ENCODE measurements around the gene RPTOR.

DNA sequence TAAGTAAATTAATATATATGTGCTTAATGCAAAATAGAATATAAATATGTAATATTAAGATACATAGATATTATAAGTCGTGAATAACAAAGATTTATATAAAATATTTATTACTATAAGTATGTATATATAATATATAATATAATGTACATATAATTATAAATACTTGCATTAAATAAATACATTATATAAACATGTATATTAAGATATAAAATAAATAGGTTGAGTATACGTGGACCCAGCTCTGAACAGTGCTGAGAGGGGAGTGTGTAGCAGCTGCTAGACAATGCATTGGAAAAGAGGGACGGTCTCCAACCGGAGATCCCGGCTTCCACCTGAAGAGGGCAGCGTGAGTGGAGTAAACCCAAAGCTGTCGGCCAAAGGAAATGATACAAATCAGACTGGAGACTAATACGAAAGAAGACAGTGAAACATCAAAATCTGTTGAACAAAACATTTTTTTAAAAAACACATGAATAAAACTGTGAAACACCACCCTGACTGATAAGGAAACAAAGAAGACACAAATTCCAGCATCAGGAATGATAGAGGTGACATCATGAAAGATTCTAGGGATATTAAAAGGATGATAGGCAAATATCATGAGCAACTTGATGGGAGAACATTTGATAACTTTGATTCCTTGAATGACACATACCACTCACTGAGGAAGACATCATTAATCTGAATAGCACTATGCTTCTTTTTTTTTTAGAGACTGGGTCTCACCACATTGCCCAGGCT is 321.6 kb downstream of the RPTOR start:
- TF ChIP-seq, protein P1, sequence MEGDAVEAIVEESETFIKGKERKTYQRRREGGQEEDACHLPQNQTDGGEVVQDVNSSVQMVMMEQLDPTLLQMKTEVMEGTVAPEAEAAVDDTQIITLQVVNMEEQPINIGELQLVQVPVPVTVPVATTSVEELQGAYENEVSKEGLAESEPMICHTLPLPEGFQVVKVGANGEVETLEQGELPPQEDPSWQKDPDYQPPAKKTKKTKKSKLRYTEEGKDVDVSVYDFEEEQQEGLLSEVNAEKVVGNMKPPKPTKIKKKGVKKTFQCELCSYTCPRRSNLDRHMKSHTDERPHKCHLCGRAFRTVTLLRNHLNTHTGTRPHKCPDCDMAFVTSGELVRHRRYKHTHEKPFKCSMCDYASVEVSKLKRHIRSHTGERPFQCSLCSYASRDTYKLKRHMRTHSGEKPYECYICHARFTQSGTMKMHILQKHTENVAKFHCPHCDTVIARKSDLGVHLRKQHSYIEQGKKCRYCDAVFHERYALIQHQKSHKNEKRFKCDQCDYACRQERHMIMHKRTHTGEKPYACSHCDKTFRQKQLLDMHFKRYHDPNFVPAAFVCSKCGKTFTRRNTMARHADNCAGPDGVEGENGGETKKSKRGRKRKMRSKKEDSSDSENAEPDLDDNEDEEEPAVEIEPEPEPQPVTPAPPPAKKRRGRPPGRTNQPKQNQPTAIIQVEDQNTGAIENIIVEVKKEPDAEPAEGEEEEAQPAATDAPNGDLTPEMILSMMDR (IDR thresholded peaks at IDR 0.05), result peak; percentile 73 to 85 (median 81)
- TF ChIP-seq EP300 (IDR thresholded peaks at IDR 0.05) (no peak), POLR2A (IDR thresholded peaks at IDR 0.05; ENCODE audit: low read depth) (no peak)

Data from esophagus muscularis mucosa (tissue), 4 donors.